Smooth muscle cell of the brain vasculature (primary cell): ENCODE measurements around the gene SKAP2.

ENCODE experiments used
- DNase-seq: peaks from one replicate; pipeline ENCODE4 v3.0.0-alpha.2; 2012; ENCODE audit warnings: low read depth, low spot score

The SKAP2 gene

GRCh38 chr7:26864309-26865093 is at the start of gene SKAP2:
Gene SKAP2, minus strand, starts transcription at chr7:26864590. Its CDS starts 161 bp downstream, at chr7:26864429.
- peak; percentile 95 for DNase-seq

GRCh38 chr7:26912933-26913536 is 48.6 kb upstream of the SKAP2 start:
- no peak for DNase-seq

GRCh38 chr7:26912338-26912737 is 47.9 kb upstream of the SKAP2 start:
- DNase-seq: no peak

GRCh38 chr7:26910221-26910620 is 45.8 kb upstream of the SKAP2 start:
- DNase-seq: peak; percentile 60

GRCh38 chr7:26900251-26900650 is 35.9 kb upstream of the SKAP2 start:
- DNase-seq: no peak

GRCh38 chr7:26899519-26899918 is 35.1 kb upstream of the SKAP2 start:
- no peak for DNase-seq

- no peak for DNase-seq
These were observed 34.5 kb upstream of the SKAP2 start for GRCh38 chr7:26898891-26899290.

- DNase-seq: no peak
These were observed 33.5 kb upstream of the SKAP2 start for GRCh38 chr7:26897928-26898327.

- no peak for DNase-seq
These were observed 27.3 kb upstream of the SKAP2 start for GRCh38 chr7:26891400-26892350.

- no peak for DNase-seq
These were observed 16.5 kb upstream of the SKAP2 start for GRCh38 chr7:26880852-26881251.

GRCh38 chr7:26879671-26880070 is 15.3 kb upstream of the SKAP2 start:
- no peak for DNase-seq

GRCh38 chr7:26868841-26869495 is 4.6 kb upstream of the SKAP2 start:
- no peak for DNase-seq

- DNase-seq: no peak
These were observed 651 bp upstream of the SKAP2 start for GRCh38 chr7:26865094-26865388.

GRCh38 chr7:26863518-26864308 is 677 bp downstream of the SKAP2 start:
- DNase-seq: no peak

GRCh38 chr7:26862834-26863233 is 1.6 kb downstream of the SKAP2 start:
- no peak for DNase-seq

GRCh38 chr7:26861050-26861449 is 3.3 kb downstream of the SKAP2 start:
- DNase-seq: no peak

GRCh38 chr7:26860361-26860760 is 4.0 kb downstream of the SKAP2 start:
- DNase-seq: no peak

GRCh38 chr7:26859720-26860119 is 4.7 kb downstream of the SKAP2 start:
- DNase-seq: no peak

- no peak for DNase-seq
These were observed 5.7 kb downstream of the SKAP2 start for GRCh38 chr7:26858735-26859134.

GRCh38 chr7:26858241-26858715 is 6.1 kb downstream of the SKAP2 start:
- DNase-seq: no peak
